Hematopoietic multipotent progenitor cell (in vitro differentiated cells): ENCODE measurements around the gene CDH16. TPM values are rescaled to one million over a fixed set of nuclear protein-coding genes. Genes with fewer than 3 reads are reported as not detected.

ENCODE experiments used
- DNase-seq, 3 donors: peaks; one replicate each; pipeline ENCODE4 v3.0.0-alpha.2; 2011 to 2015; ENCODE audit warnings: low read depth in 2 of 3, low spot score in 2 of 3
- total RNA-seq: library from RNA; depleted of rRNA; stranded (reverse); fragments of >200 nt; gene quantifications from one replicate; pipeline ENCODE4 v1.2.3, GENCODE V29; 2012

The CDH16 gene
- total RNA-seq, 1 donor: not detected

GRCh38 chr16:66914541-66914940, 4.1 kb downstream of the CDH16 start:
- DNase-seq: no peak

- no peak for DNase-seq
These were observed 5.0 kb downstream of the CDH16 start for GRCh38 chr16:66913711-66914110.

GRCh38 chr16:66913081-66913480, 5.6 kb downstream of the CDH16 start:
- no peak for DNase-seq

- DNase-seq: no peak
These were observed 6.9 kb downstream of the CDH16 start for GRCh38 chr16:66911801-66912200.

- no peak for DNase-seq
These were observed 7.6 kb downstream of the CDH16 start for GRCh38 chr16:66911112-66911511.

- DNase-seq: no peak
These were observed 8.3 kb downstream of the CDH16 start for GRCh38 chr16:66910175-66910940.

- DNase-seq: no peak
These were observed 9.7 kb downstream of the CDH16 start for GRCh38 chr16:66908762-66909559.

- DNase-seq: no peak
These were observed 10.6 kb downstream of the CDH16 start for GRCh38 chr16:66908116-66908515.

GRCh38 chr16:66906916-66907836, 11.5 kb downstream of the CDH16 start:
- DNase-seq: no peak

- no peak for DNase-seq
These were observed 12.8 kb downstream of the CDH16 start for GRCh38 chr16:66905633-66906539.

GRCh38 chr16:66904846-66905632, 13.6 kb downstream of the CDH16 start:
- DNase-seq: no peak

GRCh38 chr16:66904428-66904845, 14.2 kb downstream of the CDH16 start:
- DNase-seq: no peak

- DNase-seq: no peak
These were observed 14.9 kb downstream of the CDH16 start for GRCh38 chr16:66903544-66904427.

- DNase-seq: no peak
These were observed 15.8 kb downstream of the CDH16 start for GRCh38 chr16:66902648-66903543.

- no peak for DNase-seq
These were observed 17.1 kb downstream of the CDH16 start for GRCh38 chr16:66901626-66902025.

GRCh38 chr16:66900721-66901441, 17.8 kb downstream of the CDH16 start:
- DNase-seq: no peak
